ENCODE data around the gene IDH3B. TPM values are rescaled to one million over a fixed set of nuclear protein-coding genes. Genes with fewer than 3 reads are reported as not detected.

Gene IDH3B
- total and polyA plus RNA-seq, 2 of the 13 experiments (the other 11 are each of a cell fraction or from before 2014, with no cell fraction given): 215 to 254 TPM

DNA sequence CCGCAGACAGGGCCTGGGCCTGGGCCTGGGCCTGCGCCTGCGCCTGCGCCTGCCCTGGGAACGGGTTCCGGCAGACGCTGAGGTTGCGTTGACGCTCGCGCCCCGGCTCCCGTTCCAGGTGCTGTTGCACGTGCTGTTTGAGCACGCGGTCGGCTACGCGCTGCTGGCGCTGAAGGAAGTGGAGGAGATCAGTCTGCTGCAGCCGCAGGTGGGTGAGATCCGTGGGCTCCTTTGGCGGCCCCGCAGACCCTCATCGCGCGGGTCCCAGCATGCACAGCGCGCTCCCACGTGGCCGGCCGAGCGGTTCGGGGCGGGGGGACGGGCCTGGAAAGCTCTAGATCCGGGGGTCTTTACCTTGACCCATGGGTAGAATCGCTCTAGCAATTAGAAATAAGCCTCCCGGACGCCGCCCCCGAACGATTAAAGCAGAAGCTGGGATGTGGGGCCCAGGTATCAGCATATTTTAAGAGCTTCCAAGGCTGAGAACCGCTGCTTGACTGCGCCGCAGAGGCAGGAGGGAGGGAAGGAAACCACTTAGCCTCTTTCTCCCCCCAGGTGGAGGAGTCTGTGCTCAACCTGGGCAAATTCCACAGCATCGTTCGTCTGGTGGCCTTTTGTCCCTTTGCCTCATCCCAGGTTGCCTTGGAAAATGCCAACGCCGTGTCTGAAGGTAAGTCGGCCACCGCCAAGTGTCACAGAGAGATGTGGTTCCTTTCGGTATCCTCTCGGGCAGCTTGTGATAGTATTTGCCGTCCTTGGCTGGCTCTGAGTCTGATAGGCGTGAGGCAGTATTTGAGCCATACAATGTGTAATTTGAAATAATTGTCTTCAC lies 11.1 kb downstream of the IDH3B start (continued):
- TF ChIP-seq, protein P1, sequence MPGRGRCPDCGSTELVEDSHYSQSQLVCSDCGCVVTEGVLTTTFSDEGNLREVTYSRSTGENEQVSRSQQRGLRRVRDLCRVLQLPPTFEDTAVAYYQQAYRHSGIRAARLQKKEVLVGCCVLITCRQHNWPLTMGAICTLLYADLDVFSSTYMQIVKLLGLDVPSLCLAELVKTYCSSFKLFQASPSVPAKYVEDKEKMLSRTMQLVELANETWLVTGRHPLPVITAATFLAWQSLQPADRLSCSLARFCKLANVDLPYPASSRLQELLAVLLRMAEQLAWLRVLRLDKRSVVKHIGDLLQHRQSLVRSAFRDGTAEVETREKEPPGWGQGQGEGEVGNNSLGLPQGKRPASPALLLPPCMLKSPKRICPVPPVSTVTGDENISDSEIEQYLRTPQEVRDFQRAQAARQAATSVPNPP (CRISPR knock-in tag; IDR thresholded peaks at IDR 0.05): 0 out of 2 replicates have a peak, but pooled peaks have one; percentile 8
- TF ChIP-seq ZNF572 (CRISPR knock-in tag; IDR thresholded peaks at IDR 0.05) (no peak), NFYC (CRISPR knock-in tag; IDR thresholded peaks at IDR 0.05) (no peak), SSRP1 (CRISPR knock-in tag; IDR thresholded peaks at IDR 0.05) (no peak; the same call in 1 of the 2 replicates), ZNF777 (CRISPR knock-in tag; IDR thresholded peaks at IDR 0.05) (no peak; the same call in 1 of the 2 replicates), RBAK (CRISPR knock-in tag; IDR thresholded peaks at IDR 0.05) (peak; percentile 82), ZFP62 (CRISPR knock-in tag; IDR thresholded peaks at IDR 0.05) (no peak), ZNF781 (CRISPR knock-in tag; IDR thresholded peaks at IDR 0.05; ENCODE audit: borderline replicate concordance, not compliant biosample characterization) (peak; percentile 94), ZNF33A (CRISPR knock-in tag; IDR thresholded peaks at IDR 0.05; ENCODE audit: borderline replicate concordance) (peak; percentile 97), CHD4 (IDR thresholded peaks at IDR 0.05; ENCODE audit: borderline replicate concordance, low read length) (no peak), RFX3 (CRISPR knock-in tag; IDR thresholded peaks at IDR 0.05) (no peak), YY1 (IDR thresholded peaks at IDR 0.05; ENCODE audit: insufficient read depth, insufficient replicate concordance, low read depth, low read length) (no peak), SRSF1 (optimal IDR thresholded peaks at IDR 0.05; ENCODE audit: low read depth, low read length) (peak; percentile 62), ZNF773 (CRISPR knock-in tag; IDR thresholded peaks at IDR 0.05; ENCODE audit: borderline replicate concordance) (no peak; the same call in 1 of the 2 replicates), ZNF34 (CRISPR knock-in tag; IDR thresholded peaks at IDR 0.05; ENCODE audit: borderline replicate concordance) (no peak; the same call in 1 of the 2 replicates), RELA (CRISPR knock-in tag; IDR thresholded peaks at IDR 0.05) (no peak), MED1 (CRISPR knock-in tag; IDR thresholded peaks at IDR 0.05) (no peak; the same call in 1 of the 2 replicates), ZSCAN21 (CRISPR knock-in tag; IDR thresholded peaks at IDR 0.05; ENCODE audit: borderline replicate concordance) (peak; percentile 98), KDM2A (CRISPR knock-in tag; IDR thresholded peaks at IDR 0.05; ENCODE audit: borderline replicate concordance, low read depth) (peak; percentile 41; the same call in 1 of the 2 replicates)
- TF ChIP-seq, protein P2, sequence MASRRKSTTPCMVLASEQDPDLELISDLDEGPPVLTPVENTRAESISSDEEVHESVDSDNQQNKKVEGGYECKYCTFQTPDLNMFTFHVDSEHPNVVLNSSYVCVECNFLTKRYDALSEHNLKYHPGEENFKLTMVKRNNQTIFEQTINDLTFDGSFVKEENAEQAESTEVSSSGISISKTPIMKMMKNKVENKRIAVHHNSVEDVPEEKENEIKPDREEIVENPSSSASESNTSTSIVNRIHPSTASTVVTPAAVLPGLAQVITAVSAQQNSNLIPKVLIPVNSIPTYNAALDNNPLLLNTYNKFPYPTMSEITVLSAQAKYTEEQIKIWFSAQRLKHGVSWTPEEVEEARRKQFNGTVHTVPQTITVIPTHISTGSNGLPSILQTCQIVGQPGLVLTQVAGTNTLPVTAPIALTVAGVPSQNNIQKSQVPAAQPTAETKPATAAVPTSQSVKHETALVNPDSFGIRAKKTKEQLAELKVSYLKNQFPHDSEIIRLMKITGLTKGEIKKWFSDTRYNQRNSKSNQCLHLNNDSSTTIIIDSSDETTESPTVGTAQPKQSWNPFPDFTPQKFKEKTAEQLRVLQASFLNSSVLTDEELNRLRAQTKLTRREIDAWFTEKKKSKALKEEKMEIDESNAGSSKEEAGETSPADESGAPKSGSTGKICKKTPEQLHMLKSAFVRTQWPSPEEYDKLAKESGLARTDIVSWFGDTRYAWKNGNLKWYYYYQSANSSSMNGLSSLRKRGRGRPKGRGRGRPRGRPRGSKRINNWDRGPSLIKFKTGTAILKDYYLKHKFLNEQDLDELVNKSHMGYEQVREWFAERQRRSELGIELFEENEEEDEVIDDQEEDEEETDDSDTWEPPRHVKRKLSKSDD (CRISPR knock-in tag; IDR thresholded peaks at IDR 0.05; ENCODE audit: low read depth): no peak
- TF ChIP-seq, protein P3, sequence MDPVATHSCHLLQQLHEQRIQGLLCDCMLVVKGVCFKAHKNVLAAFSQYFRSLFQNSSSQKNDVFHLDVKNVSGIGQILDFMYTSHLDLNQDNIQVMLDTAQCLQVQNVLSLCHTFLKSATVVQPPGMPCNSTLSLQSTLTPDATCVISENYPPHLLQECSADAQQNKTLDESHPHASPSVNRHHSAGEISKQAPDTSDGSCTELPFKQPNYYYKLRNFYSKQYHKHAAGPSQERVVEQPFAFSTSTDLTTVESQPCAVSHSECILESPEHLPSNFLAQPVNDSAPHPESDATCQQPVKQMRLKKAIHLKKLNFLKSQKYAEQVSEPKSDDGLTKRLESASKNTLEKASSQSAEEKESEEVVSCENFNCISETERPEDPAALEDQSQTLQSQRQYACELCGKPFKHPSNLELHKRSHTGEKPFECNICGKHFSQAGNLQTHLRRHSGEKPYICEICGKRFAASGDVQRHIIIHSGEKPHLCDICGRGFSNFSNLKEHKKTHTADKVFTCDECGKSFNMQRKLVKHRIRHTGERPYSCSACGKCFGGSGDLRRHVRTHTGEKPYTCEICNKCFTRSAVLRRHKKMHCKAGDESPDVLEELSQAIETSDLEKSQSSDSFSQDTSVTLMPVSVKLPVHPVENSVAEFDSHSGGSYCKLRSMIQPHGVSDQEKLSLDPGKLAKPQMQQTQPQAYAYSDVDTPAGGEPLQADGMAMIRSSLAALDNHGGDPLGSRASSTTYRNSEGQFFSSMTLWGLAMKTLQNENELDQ (CRISPR knock-in tag; IDR thresholded peaks at IDR 0.05; ENCODE audit: borderline replicate concordance): peak; percentile 48; the same call in 1 of the 2 replicates
- TF ChIP-seq, protein P4, sequence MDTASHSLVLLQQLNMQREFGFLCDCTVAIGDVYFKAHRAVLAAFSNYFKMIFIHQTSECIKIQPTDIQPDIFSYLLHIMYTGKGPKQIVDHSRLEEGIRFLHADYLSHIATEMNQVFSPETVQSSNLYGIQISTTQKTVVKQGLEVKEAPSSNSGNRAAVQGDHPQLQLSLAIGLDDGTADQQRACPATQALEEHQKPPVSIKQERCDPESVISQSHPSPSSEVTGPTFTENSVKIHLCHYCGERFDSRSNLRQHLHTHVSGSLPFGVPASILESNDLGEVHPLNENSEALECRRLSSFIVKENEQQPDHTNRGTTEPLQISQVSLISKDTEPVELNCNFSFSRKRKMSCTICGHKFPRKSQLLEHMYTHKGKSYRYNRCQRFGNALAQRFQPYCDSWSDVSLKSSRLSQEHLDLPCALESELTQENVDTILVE (CRISPR knock-in tag; IDR thresholded peaks at IDR 0.05): no peak

Data from HepG2 (cell line).